HepG2 (cell line): Measurements from ENCODE around the gene KLHL36. TPM values are rescaled to one million over a fixed set of nuclear protein-coding genes. Genes with fewer than 3 reads are reported as not detected.

Experiments used
- CCDC6 ChIP-seq: sonication (generic); formaldehyde crosslinking; IDR thresholded peaks from 2 replicates; pipeline ENCODE4 v1.8.1; 2022; ENCODE audit warnings: mild to moderate bottlenecking, missing genetic modification reagents, moderate library complexity
- CENPT ChIP-seq: sonication (generic); formaldehyde crosslinking; IDR thresholded peaks from 2 replicates; pipeline ENCODE4 v1.8.0; 2022; ENCODE audit warnings: low read depth, mild to moderate bottlenecking, moderate library complexity, missing genetic modification reagents
- CENPX ChIP-seq: sonication (generic); formaldehyde crosslinking; IDR thresholded peaks from 2 replicates; pipeline ENCODE4 v1.9.0; 2021; ENCODE audit warnings: mild to moderate bottlenecking, missing genetic modification reagents, moderate library complexity
- FLYWCH1 ChIP-seq: sonication (generic); formaldehyde crosslinking; IDR thresholded peaks from 2 replicates; pipeline ENCODE4 v1.8.1; 2023; ENCODE audit warnings: mild to moderate bottlenecking, missing genetic modification reagents
- HDAC6 ChIP-seq: fragments of 200-600 bp; sonication (generic); IDR thresholded peaks from 2 replicates; pipeline ENCODE4 v1.7.0; 2017; ENCODE audit warnings: mild to moderate bottlenecking, antibody characterized with exemption, low read length, low read depth
- HES4 ChIP-seq: sonication (generic); formaldehyde crosslinking; IDR thresholded peaks from 2 replicates; pipeline ENCODE4 v1.9.0; 2021; ENCODE audit warnings: mild to moderate bottlenecking, missing genetic modification reagents, borderline replicate concordance
- HHEX ChIP-seq: IDR thresholded peaks from 2 replicates; pipeline ENCODE4 v1.6.1; 2016; ENCODE audit warnings: control low read depth
- IKZF1 ChIP-seq: fragments of 450-650 bp; IDR thresholded peaks from 2 replicates; pipeline ENCODE4 v1.7.1; 2016
- KLF15 ChIP-seq: sonication (generic); formaldehyde crosslinking; IDR thresholded peaks from 2 replicates; pipeline ENCODE4 v1.8.1; 2023; ENCODE audit warnings: borderline replicate concordance, mild to moderate bottlenecking, inconsistent platforms, missing genetic modification reagents, mixed read lengths
- MBD4 ChIP-seq: IDR thresholded peaks from 2 replicates; pipeline ENCODE4 v1.6.1; 2012; ENCODE audit warnings: low read length, inconsistent platforms, borderline replicate concordance
- MYC ChIP-seq: sonication (generic); formaldehyde crosslinking; IDR thresholded peaks from 2 replicates; pipeline ENCODE4 v1.9.0; 2021; ENCODE audit warnings: missing genetic modification reagents, borderline replicate concordance
- SOX13 ChIP-seq, 3 experiments: fragments of 450-650 bp in 1 of 3; sonication (generic) in 1 of 3; formaldehyde crosslinking in 1 of 3; IDR thresholded peaks in 2 of 3; conservative IDR thresholded peaks in 1 of 3; 2 replicates each; pipeline versions ENCODE4 v1.5.0 to v1.6.1; 2016 to 2020; ENCODE audit warnings: antibody characterized with exemption in 1 of 3, mild to moderate bottlenecking in 1 of 3, missing compliant biosample characterization in 1 of 3, missing genetic modification reagents in 1 of 3, moderate library complexity in 1 of 3
- ZBTB3 ChIP-seq: sonication (generic); formaldehyde crosslinking; IDR thresholded peaks from 2 replicates; pipeline ENCODE4 v1.4.0; 2020; ENCODE audit warnings: low read depth, mild to moderate bottlenecking, moderate library complexity, missing genetic modification reagents, borderline replicate concordance
- ZFP41 ChIP-seq: sonication (generic); formaldehyde crosslinking; IDR thresholded peaks from 2 replicates; pipeline ENCODE4 v1.4.0; 2020; ENCODE audit warnings: mild to moderate bottlenecking, missing genetic modification reagents, borderline replicate concordance
- ZFP90 ChIP-seq: sonication (generic); formaldehyde crosslinking; IDR thresholded peaks from 2 replicates; pipeline ENCODE4 v1.8.0; 2022; ENCODE audit warnings: missing genetic modification reagents, mild to moderate bottlenecking, inconsistent platforms, borderline replicate concordance
- ZNF235 ChIP-seq: sonication (generic); formaldehyde crosslinking; IDR thresholded peaks from 2 replicates; pipeline ENCODE4 v1.8.1; 2023; ENCODE audit warnings: mild to moderate bottlenecking, missing genetic modification reagents, borderline replicate concordance
- ZNF598 ChIP-seq: sonication (generic); formaldehyde crosslinking; IDR thresholded peaks from 2 replicates; pipeline ENCODE4 v1.5.1; 2020; ENCODE audit warnings: mild to moderate bottlenecking, missing genetic modification reagents, borderline replicate concordance
- ZNF605 ChIP-seq: sonication (generic); formaldehyde crosslinking; IDR thresholded peaks from 2 replicates; pipeline ENCODE4 v1.8.0; 2022; ENCODE audit warnings: mild to moderate bottlenecking, missing genetic modification reagents
- ZNF615 ChIP-seq: sonication (generic); formaldehyde crosslinking; IDR thresholded peaks from 2 replicates; pipeline ENCODE4 v1.5.0; 2020; ENCODE audit warnings: mild to moderate bottlenecking, missing genetic modification reagents, borderline replicate concordance
- ZNF816 ChIP-seq: sonication (generic); formaldehyde crosslinking; IDR thresholded peaks from 2 replicates; pipeline ENCODE4 v1.8.0; 2022; ENCODE audit warnings: missing genetic modification reagents, mild to moderate bottlenecking, borderline replicate concordance
- ZSCAN20 ChIP-seq: sonication (generic); formaldehyde crosslinking; IDR thresholded peaks from 2 replicates; pipeline ENCODE4 v1.4.0; 2020; ENCODE audit warnings: missing genetic modification reagents, mild to moderate bottlenecking, borderline replicate concordance
- polyA plus RNA-seq, 8 experiments: library from polyadenylated mRNA; depleted of rRNA in 3 of 8; stranded (reverse) in 7 of 8; unstranded in 1 of 8; fragments of >200 nt; fragmentation: Illumina TruSeq in 4 of 8; extraction: Trizol in 4 of 8; gene quantifications; 2 replicates each; pipeline versions ENCODE4 v1.2.1 to v1.2.3, GENCODE V29; 2011 to 2016; ENCODE audit warnings: low read depth in 4 of 8, missing spikeins in 1 of 8, mixed read lengths in 1 of 8; ENCODE audit not compliant: insufficient read depth in 1 of 8
- total RNA-seq, 5 experiments: library from RNA; depleted of rRNA; stranded (reverse); fragments of >200 nt; fragmentation: Illumina TruSeq; extraction: Trizol; gene quantifications; 2 replicates each; pipeline ENCODE4 v1.2.3, GENCODE V29; 2016; ENCODE audit warnings: low read depth in 1 of 5
- TF ChIP-seq, protein P1 (sequence below): sonication (generic); formaldehyde crosslinking; IDR thresholded peaks from 2 replicates; pipeline ENCODE4 v1.5.0; 2020; ENCODE audit warnings: missing genetic modification reagents
- TF ChIP-seq, protein P2 (sequence below): sonication (generic); formaldehyde crosslinking; IDR thresholded peaks from 2 replicates; pipeline ENCODE4 v1.5.1; 2020; ENCODE audit warnings: mild to moderate bottlenecking, missing genetic modification reagents, borderline replicate concordance
- TF ChIP-seq, protein P3 (sequence below): sonication (generic); formaldehyde crosslinking; conservative IDR thresholded peaks from 2 replicates; pipeline ENCODE4 v1.4.0; 2020; ENCODE audit warnings: mild to moderate bottlenecking, missing genetic modification reagents, moderate library complexity

The KLHL36 gene
- total and polyA plus RNA-seq, 2 of the 13 experiments (the other 11 are each of a cell fraction or from before 2014, with no cell fraction given), result 24.3 to 26.0 TPM

DNA sequence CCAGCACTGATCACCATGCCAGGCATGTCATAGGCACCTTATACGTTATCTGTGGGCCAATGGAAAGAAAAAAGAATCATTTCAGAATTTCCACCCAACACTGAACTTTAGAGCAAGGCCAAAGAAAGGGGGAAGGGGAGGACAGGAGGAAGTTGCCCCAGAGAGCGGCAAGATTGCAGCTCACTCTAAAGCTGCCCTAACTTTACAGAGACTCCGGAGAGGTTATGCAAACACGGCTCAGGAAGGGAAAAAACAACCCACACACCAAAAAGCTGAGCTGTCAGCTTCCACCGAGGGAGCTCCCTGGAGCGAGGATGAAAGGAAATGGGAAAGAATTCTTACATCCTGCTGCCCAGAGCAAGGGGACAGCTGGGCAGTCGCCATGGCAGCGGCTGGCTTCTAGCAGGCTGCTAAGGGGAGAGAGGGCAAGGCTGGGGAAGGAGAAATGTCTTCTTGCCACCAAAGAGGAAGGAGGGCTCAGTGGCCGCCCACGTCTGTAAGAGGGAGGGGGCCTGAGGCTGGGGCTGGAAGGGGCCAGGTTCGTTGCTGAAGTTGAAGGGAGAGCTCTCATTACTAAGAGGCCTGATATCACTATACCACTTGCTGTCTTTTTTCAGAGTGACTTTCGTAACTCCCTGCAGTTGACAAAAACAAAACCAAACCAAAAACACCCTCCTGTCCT is 48.6 kb upstream of the KLHL36 start (continued):
- no peak for TF ChIP-seq ZNF235 (CRISPR knock-in tag)
- no peak for TF ChIP-seq HHEX
- no peak for TF ChIP-seq KLF15
- TF ChIP-seq CCDC6 (CRISPR knock-in tag), result peak; percentile 72
- TF ChIP-seq, protein P1, sequence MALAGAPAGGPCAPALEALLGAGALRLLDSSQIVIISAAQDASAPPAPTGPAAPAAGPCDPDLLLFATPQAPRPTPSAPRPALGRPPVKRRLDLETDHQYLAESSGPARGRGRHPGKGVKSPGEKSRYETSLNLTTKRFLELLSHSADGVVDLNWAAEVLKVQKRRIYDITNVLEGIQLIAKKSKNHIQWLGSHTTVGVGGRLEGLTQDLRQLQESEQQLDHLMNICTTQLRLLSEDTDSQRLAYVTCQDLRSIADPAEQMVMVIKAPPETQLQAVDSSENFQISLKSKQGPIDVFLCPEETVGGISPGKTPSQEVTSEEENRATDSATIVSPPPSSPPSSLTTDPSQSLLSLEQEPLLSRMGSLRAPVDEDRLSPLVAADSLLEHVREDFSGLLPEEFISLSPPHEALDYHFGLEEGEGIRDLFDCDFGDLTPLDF (CRISPR knock-in tag), result no peak
- TF ChIP-seq MYC (CRISPR knock-in tag), result no peak; the same call in 1 of the 2 replicates
- no peak for TF ChIP-seq ZNF816 (CRISPR knock-in tag)
- TF ChIP-seq ZNF605, result peak; percentile 70; the same call in 1 of the 2 replicates
- no peak for TF ChIP-seq ZSCAN20 (CRISPR knock-in tag)
- TF ChIP-seq HES4 (CRISPR knock-in tag), result no peak
- TF ChIP-seq ZFP90 (CRISPR knock-in tag), result no peak
- no peak for TF ChIP-seq ZBTB3 (CRISPR knock-in tag)
- TF ChIP-seq IKZF1, result no peak
- TF ChIP-seq ZNF615, result no peak
- no peak for TF ChIP-seq CENPX (CRISPR knock-in tag)
- no peak for TF ChIP-seq HDAC6
- TF ChIP-seq FLYWCH1, result no peak
- TF ChIP-seq SOX13 (IDR thresholded peaks at IDR 0.05), result no peak
- TF ChIP-seq SOX13 (CRISPR knock-in tag; conservative IDR thresholded peaks at IDR 0.05 in 1 of 2, IDR thresholded peaks at IDR 0.05 in 1 of 2), result peak in 1 of 2 experiments; percentile 60; a peak in 1 of 4 replicates
- TF ChIP-seq MBD4, result no peak
- TF ChIP-seq, protein P2, sequence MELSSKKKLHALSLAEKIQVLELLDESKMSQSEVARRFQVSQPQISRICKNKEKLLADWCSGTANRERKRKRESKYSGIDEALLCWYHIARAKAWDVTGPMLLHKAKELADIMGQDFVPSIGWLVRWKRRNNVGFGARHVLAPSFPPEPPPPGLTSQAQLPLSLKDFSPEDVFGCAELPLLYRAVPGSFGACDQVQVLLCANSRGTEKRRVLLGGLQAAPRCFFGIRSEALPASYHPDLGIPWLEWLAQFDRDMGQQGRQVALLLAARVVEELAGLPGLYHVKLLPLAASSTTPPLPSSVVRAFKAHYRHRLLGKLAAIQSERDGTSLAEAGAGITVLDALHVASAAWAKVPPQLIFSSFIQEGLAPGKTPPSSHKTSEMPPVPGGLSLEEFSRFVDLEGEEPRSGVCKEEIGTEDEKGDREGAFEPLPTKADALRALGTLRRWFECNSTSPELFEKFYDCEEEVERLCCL (CRISPR knock-in tag), result no peak; the same call in 1 of the 2 replicates
- TF ChIP-seq ZFP41 (CRISPR knock-in tag), result no peak
- TF ChIP-seq ZNF598 (CRISPR knock-in tag), result no peak
- TF ChIP-seq CENPT (CRISPR knock-in tag), result no peak
- TF ChIP-seq, protein P3, sequence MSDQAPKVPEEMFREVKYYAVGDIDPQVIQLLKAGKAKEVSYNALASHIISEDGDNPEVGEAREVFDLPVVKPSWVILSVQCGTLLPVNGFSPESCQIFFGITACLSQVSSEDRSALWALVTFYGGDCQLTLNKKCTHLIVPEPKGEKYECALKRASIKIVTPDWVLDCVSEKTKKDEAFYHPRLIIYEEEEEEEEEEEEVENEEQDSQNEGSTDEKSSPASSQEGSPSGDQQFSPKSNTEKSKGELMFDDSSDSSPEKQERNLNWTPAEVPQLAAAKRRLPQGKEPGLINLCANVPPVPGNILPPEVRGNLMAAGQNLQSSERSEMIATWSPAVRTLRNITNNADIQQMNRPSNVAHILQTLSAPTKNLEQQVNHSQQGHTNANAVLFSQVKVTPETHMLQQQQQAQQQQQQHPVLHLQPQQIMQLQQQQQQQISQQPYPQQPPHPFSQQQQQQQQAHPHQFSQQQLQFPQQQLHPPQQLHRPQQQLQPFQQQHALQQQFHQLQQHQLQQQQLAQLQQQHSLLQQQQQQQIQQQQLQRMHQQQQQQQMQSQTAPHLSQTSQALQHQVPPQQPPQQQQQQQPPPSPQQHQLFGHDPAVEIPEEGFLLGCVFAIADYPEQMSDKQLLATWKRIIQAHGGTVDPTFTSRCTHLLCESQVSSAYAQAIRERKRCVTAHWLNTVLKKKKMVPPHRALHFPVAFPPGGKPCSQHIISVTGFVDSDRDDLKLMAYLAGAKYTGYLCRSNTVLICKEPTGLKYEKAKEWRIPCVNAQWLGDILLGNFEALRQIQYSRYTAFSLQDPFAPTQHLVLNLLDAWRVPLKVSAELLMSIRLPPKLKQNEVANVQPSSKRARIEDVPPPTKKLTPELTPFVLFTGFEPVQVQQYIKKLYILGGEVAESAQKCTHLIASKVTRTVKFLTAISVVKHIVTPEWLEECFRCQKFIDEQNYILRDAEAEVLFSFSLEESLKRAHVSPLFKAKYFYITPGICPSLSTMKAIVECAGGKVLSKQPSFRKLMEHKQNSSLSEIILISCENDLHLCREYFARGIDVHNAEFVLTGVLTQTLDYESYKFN (CRISPR knock-in tag), result peak; percentile 90
